Measurements from ENCODE around the gene HIBCH. TPM values are rescaled to one million over a fixed set of nuclear protein-coding genes. Genes with fewer than 3 reads are reported as not detected.
"Not testable (repeated sequence)": the region's sequence is repeated elsewhere in the genome, so short reads cannot be mapped to it uniquely, and the experiment has no call there.

The HIBCH gene
- polyA plus RNA-seq, 1 experiment, result 5.2 TPM

DNA sequence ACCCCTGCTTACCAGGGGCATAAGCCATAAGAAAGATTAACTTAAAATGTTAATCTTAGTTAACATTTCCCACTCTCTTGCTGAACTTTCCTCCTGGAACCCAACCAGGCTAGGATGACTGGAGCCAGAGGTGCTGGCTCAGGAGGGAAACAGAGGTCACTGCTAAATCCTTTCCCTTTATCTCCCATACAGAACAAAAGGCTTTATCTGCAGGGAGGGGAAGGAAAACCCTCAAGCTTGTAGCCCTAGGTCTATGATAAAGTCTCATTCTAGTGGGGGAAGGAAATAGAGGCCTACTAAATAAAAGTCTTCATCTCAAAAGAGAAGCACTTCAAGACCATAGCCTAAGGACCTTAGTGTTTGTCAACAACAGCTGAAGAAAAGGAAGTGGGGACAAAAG, 18.6 kb downstream of the HIBCH start:
- POLR2A ChIA-PET, result no interaction called here
- CTCF ChIA-PET, result no interaction called here
- no peak overlapping the region for H3K4me3 ChIP-seq (ENCODE audit: low read depth, low read length)
- TF ChIP-seq, protein P1, sequence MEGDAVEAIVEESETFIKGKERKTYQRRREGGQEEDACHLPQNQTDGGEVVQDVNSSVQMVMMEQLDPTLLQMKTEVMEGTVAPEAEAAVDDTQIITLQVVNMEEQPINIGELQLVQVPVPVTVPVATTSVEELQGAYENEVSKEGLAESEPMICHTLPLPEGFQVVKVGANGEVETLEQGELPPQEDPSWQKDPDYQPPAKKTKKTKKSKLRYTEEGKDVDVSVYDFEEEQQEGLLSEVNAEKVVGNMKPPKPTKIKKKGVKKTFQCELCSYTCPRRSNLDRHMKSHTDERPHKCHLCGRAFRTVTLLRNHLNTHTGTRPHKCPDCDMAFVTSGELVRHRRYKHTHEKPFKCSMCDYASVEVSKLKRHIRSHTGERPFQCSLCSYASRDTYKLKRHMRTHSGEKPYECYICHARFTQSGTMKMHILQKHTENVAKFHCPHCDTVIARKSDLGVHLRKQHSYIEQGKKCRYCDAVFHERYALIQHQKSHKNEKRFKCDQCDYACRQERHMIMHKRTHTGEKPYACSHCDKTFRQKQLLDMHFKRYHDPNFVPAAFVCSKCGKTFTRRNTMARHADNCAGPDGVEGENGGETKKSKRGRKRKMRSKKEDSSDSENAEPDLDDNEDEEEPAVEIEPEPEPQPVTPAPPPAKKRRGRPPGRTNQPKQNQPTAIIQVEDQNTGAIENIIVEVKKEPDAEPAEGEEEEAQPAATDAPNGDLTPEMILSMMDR (IDR thresholded peaks at IDR 0.05; ENCODE audit: insufficient read depth, low read depth, low read length), result no peak
- no peaks in the 10 kb centered on the region for H3K27me3 ChIP-seq (ENCODE audit: control insufficient read depth, insufficient read depth, low read length)
- H3K36me3 ChIP-seq (ENCODE audit: control insufficient read depth, insufficient read depth, low read length), result no peaks in the 10 kb centered on the region
- no peak for DNase-seq (ENCODE audit: low read depth)

DNA sequence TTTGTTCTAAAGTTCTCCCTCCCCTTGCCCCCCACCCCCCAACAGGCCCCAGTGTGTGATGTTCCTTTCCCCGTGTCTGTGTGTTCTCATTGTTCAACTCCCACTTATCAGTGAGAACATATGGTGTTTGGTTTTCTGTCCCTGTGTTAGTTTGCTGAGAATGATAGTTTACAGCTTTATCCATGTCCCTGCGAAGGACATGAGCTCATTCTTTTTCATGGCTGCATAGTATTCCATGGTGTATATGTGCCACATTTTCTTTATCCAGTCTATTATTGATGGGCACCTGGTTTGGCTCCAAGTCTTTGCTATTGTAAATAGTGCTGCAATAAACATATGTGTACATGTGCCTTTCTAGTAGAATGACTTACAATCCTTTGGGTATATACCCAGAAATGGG, 21.7 kb downstream of the HIBCH start:
- CTCF ChIA-PET; H3K27me3 ChIP-seq (ENCODE audit: control insufficient read depth, insufficient read depth, low read length); H3K36me3 ChIP-seq (ENCODE audit: control insufficient read depth, insufficient read depth, low read length); POLR2A ChIA-PET; H3K4me3 ChIP-seq (ENCODE audit: low read depth, low read length); DNase-seq (ENCODE audit: low read depth): not testable (repeated sequence)

DNA sequence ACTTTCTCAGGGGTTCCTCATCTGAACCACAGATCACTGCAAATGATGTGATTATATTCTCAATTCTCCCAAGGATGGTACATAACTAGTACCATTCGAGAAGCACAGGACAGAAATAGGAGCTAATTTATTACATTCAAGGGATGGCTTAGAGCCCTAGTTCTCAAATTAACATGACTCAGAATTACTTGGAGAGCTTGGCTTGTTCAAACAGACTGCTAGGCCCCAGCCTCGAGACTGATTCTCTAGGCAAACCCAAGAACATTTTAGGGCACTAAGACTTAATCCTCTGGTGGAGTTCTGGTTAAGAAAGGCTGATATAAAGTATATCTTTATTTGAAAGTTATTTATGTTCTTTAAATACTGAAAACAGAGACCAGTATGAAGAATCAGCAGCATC, 35.8 kb downstream of the HIBCH start:
- Histone ChIP-seq H3K27me3 (ENCODE audit: control insufficient read depth, insufficient read depth, low read length) (no peaks in the 10 kb centered on the region), H3K36me3 (ENCODE audit: control insufficient read depth, insufficient read depth, low read length) (no peaks in the 10 kb centered on the region), H3K4me3 (ENCODE audit: low read depth, low read length) (no peak overlapping the region)
- POLR2A ChIA-PET, result no interaction called here
- TF ChIP-seq, protein P1 (IDR thresholded peaks at IDR 0.05; ENCODE audit: insufficient read depth, low read depth, low read length), result no peak
- DNase-seq (ENCODE audit: low read depth), result no peak
- CTCF ChIA-PET, result interaction anchor here (1.4 kb wide), 1 partner anchor 12 kb away, joined by 5 read pairs; no protein-coding TSS in a partner anchor

DNA sequence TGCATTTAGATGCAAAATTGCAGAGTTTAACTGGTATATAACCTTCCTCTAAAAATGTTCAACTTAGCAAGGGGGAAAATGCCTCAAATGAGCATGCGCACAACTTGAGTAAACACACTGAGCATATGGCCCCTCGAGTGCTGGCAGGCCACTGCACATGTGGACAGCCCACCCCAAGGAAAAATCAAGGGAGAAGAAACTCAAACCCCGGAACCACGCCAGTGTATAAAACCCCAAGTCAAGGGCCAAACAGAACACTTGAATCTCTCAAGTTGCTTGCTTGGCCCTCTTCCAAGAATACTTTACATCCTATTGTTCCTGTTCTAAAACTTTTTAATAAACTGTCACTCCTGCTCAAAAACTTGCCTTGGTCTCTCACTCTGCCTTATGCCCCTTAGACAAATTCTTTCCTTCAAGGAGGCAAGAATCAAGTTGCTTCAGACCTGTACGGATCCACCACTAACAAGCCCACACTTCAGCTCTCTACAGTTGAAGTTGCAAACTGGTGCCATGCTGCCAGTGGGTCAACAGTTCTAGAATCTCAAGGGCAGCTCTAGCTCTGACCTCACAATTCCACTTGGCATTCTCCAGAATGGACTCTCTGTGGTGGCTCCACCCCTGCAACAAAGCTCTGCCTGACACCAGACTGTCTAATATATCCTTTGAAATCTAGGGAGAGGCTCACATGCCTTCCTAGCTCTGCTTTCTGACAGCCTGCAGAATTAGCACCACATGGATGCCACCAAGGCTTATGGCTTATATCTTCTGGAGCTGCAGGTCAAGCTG, 38.9 kb downstream of the HIBCH start:
- ChIA-PET POLR2A (no interaction called here), CTCF (interaction anchor here (0.7 kb wide), 1 partner anchor 192 kb away, joined by 3 read pairs; no protein-coding TSS in a partner anchor)
- TF ChIP-seq, protein P1 (IDR thresholded peaks at IDR 0.05; ENCODE audit: insufficient read depth, low read depth, low read length), result no peak
- no peak overlapping the region for H3K4me3 ChIP-seq (ENCODE audit: low read depth, low read length)
- no peaks in the 10 kb centered on the region for H3K36me3 ChIP-seq (ENCODE audit: control insufficient read depth, insufficient read depth, low read length)
- DNase-seq (ENCODE audit: low read depth), result no peak
- H3K27me3 ChIP-seq (ENCODE audit: control insufficient read depth, insufficient read depth, low read length), result no peaks in the 10 kb centered on the region

DNA sequence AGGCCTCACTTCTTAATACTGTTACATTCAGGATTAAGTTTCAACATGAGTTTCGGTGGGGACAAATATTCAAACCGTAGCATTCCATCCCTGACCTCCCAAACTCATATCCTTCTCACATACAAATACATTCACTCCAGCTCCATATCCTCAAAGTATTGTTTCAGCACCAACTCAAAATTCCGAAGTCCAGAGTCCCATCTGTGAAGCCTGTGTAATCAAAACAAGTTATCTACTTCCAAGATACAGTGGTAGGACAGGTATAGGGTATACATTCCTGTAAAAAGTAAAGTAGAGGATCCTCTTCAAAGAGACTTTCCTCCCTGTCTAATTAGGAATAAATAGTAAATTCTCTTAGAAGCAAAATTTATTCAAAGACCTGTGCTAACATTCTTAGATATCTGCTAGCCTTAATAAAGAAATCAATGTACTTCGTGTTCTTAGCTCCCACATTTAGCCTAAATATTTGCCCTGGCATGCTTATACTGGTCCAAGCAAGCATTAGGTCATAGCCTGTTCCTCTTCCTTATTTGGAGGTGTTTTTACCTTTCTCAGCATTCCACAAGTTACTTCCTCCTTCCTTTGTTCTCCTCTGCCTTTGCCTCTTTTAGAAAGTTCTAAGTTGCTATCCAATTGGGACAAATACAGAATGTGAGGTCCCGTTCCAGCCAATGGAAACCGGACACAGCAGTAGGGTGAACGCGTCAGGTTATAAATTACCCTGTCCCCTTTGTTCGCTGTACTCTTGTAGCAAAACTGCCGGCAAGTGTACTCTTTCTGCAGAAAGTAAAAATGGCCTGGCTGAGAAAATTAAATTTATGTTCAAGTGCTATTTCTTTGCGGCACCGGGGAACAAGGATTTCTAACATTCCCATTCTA, 40.1 kb downstream of the HIBCH start:
- POLR2A ChIA-PET; DNase-seq (ENCODE audit: low read depth); H3K27me3 ChIP-seq (ENCODE audit: control insufficient read depth, insufficient read depth, low read length); H3K4me3 ChIP-seq (ENCODE audit: low read depth, low read length); H3K36me3 ChIP-seq (ENCODE audit: control insufficient read depth, insufficient read depth, low read length): not testable (repeated sequence)
- CTCF ChIA-PET, result interaction anchor here (2.0 kb wide), 1 partner anchor 191 kb away, joined by 6 read pairs; no protein-coding TSS in a partner anchor
